Karpas-422 (cell line): ENCODE data around the gene C12orf76. TPM values are rescaled to one million over a fixed set of nuclear protein-coding genes. Genes with fewer than 3 reads are reported as not detected.

Experiments
- DNase-seq: peaks from one replicate; pipeline ENCODE4 v3.0.0-alpha.2; 2015
- H2AFZ ChIP-seq: fragments of 200-600 bp; sonication (generic); 2 replicates; pipeline ENCODE4 v1.6.1; 2014; ENCODE audit warnings: antibody characterized with exemption, low read length, mixed read lengths
- H3K27ac ChIP-seq: fragments of 200-600 bp; sonication (generic); 2 replicates; pipeline ENCODE4 v1.5.1; 2014; ENCODE audit warnings: mild to moderate bottlenecking, low read length, moderate library complexity
- H3K27me3 ChIP-seq: fragments of 200-600 bp; sonication (generic); 2 replicates; pipeline ENCODE4 v1.6.1; 2014; ENCODE audit warnings: low read length, mixed read lengths
- H3K36me3 ChIP-seq: fragments of 200-600 bp; sonication (generic); 2 replicates; pipeline ENCODE4 v1.6.1; 2014; ENCODE audit warnings: low read length, mixed read lengths; ENCODE audit not compliant: insufficient read depth
- H3K4me1 ChIP-seq: fragments of 200-600 bp; sonication (generic); 2 replicates; pipeline ENCODE4 v1.6.1; 2014; ENCODE audit warnings: mild to moderate bottlenecking, low read length, mixed read lengths
- H3K4me2 ChIP-seq: fragments of 200-600 bp; sonication (generic); 2 replicates; pipeline ENCODE4 v1.6.1; 2014; ENCODE audit warnings: low read length, low read depth, mild to moderate bottlenecking; ENCODE audit not compliant: poor library complexity, severe bottlenecking
- H3K4me3 ChIP-seq: fragments of 200-600 bp; sonication (generic); 2 replicates; pipeline ENCODE4 v1.5.1; 2014; ENCODE audit warnings: mild to moderate bottlenecking, antibody characterized with exemption, low read length, mixed read lengths
- H3K79me2 ChIP-seq: fragments of 200-600 bp; sonication (generic); 2 replicates; pipeline ENCODE4 v1.6.1; 2014; ENCODE audit warnings: mild to moderate bottlenecking, low read length, mixed read lengths
- H3K9ac ChIP-seq: fragments of 200-600 bp; sonication (generic); 2 replicates; pipeline ENCODE4 v1.6.0; 2014; ENCODE audit warnings: low read length
- H3K9me2 ChIP-seq: fragments of 200-600 bp; sonication (generic), shearing (Covaris generic); replicated peaks from 2 replicates; pipeline ENCODE4 v1.6.0; 2014; ENCODE audit warnings: mild to moderate bottlenecking, low read length, moderate library complexity; ENCODE audit not compliant: insufficient read depth
- H3K9me3 ChIP-seq: fragments of 300-700, 200-600 bp; sonication (generic); 2 replicates; pipeline ENCODE4 v1.6.1; 2014; ENCODE audit warnings: low read length, mixed read lengths
- H4K20me1 ChIP-seq: fragments of 200-600 bp; sonication (generic); 2 replicates; pipeline ENCODE4 v1.6.1; 2014; ENCODE audit warnings: mild to moderate bottlenecking, antibody characterized with exemption, low read length, low read depth; ENCODE audit not compliant: insufficient read depth
- small RNA-seq: library from RNA; depleted of rRNA; stranded (forward); fragments of <200 nt; gene quantifications from one replicate; pipeline ENCODE3, GENCODE V24; 2014
- total RNA-seq: library from RNA; depleted of rRNA; stranded (reverse); fragments of >200 nt; shearing (Covaris generic); gene quantifications from 2 replicates; pipeline ENCODE4 v1.2.3, GENCODE V29; 2014; ENCODE audit warnings: low replicate concordance; rRNA removed

C12orf76 gene
- total RNA-seq, 1 experiment from 2014 or later, result 24.6 TPM

DNA sequence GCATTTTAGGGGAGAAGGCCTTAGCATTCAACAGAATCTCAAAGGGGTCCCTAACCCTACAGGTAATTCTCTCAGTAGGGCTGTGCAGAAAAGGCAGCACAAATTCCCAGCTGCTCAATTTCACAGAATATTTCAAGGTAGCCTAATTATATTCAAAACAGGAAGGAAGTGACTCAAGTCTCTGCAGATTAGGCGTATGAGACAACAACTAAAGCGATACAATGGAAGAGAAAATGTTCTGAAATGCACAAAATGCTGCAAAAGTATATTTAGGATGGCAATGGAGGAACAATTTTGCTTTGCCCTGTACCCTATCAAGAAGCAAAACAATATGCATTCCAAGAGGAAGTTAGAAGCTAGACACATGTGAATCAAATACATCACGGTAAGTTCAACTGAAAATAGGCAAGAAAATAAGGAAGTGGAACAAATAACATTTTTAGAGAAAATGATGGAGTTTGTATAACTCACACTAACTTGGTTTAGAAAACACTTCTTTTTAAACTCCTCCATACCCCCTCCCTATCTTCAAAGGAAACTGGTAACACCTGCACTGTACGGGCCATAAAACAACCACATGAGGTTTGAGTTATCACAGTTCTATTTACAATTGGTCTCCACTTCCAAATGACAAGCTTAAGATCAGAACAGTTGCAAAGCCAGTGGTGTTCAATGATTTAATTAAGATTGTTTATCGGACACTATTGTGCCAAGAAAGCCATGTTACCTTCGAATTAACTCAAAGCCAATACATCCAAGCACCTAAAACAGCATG lies 53.7 kb downstream of the C12orf76 start:
- Histone ChIP-seq H3K27me3 (no peaks in the 10 kb centered on the region), H3K4me1 (peaks cover 39% of the 10 kb centered on the region), H3K4me3 (peak overlapping the region; percentile 82), H3K9me2 (no peaks in the 10 kb centered on the region), H3K36me3 (peaks cover 23% of the 10 kb centered on the region; the same call in 1 of the 2 replicates), H3K9me3 (no peaks in the 10 kb centered on the region), H3K4me2 (peak overlapping the region; percentile 88), H3K79me2 (peaks cover 75% of the 10 kb centered on the region), H4K20me1 (no peaks in the 10 kb centered on the region), H3K27ac (peak overlapping the region; percentile 84), H2AFZ (no peak overlapping the region), H3K9ac (peak overlapping the region; percentile 96)
- peak; percentile 66 for DNase-seq

DNA sequence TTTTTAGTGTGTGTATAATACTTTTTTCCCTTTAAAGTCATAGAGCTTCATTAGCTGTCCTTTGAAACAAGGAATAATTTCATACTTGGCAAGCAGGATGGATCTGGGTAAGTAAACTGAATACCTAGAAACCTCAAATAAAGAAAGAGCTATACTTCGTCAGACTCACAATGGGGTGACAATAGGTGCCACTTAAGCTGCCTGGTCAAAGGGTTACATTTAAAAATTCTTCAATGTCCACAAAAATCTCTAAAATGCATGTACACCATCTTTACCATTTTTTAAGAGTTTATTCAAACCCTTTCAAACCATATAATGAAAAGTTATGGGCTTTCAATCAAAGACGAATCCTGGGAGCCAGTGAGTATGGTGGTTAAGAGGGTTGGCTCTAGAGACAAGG lies 55.2 kb downstream of the C12orf76 start:
- Histone ChIP-seq H3K9ac (0 out of 2 replicates have a peak overlapping the region, but pooled peaks have one; percentile 2), H3K27me3 (no peaks in the 10 kb centered on the region), H3K79me2 (peaks cover 78% of the 10 kb centered on the region), H3K36me3 (peaks cover 29% of the 10 kb centered on the region; the same call in 1 of the 2 replicates), H3K9me3 (no peaks in the 10 kb centered on the region), H2AFZ (no peak overlapping the region), H4K20me1 (no peaks in the 10 kb centered on the region), H3K27ac (peak overlapping the region; percentile 84), H3K4me2 (peak overlapping the region; percentile 88), H3K4me1 (peaks cover 32% of the 10 kb centered on the region), H3K4me3 (peak overlapping the region; percentile 82; the same call in 1 of the 2 replicates), H3K9me2 (no peaks in the 10 kb centered on the region)
- DNase-seq, result no peak

DNA sequence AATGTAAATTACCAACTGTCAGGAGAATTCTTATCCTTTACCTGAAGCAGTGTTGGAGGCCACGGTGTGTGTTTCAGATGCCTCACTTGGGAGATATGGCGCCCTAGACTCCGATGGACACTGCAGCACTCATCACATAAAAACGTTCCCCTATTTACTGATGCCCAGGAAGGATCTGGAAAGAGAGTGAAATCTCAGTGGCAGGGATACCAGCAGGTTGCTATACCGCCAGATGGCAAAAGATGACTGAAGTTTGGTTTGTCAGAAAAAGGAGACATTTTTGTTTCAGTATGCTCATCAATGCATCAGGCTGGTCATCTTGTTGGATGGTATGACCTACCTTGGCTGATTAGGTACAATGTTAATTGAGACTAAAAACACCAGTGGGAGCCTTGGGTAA lies 56.7 kb downstream of the C12orf76 start:
- Histone ChIP-seq H3K79me2 (peaks cover 81% of the 10 kb centered on the region), H3K9me2 (no peaks in the 10 kb centered on the region), H3K36me3 (peaks cover 36% of the 10 kb centered on the region; the same call in 1 of the 2 replicates)

More for the DNA sequence above, 56.7 kb downstream of the C12orf76 start:
- Histone ChIP-seq H4K20me1 (no peaks in the 10 kb centered on the region), H3K4me1 (peaks cover 22% of the 10 kb centered on the region), H3K4me2 (no peak overlapping the region), H3K27ac (no peak overlapping the region), H3K4me3 (no peak overlapping the region), H3K9me3 (no peaks in the 10 kb centered on the region), H2AFZ (no peak overlapping the region), H3K9ac (no peak overlapping the region), H3K27me3 (no peaks in the 10 kb centered on the region)
- DNase-seq, result no peak

Small RNA genes within 50 kb of the gene (small RNA-seq; reads per million reads assigned to genes)
- gene AC007546.2, result not detected

Other genes with a start within 250 kb of the C12orf76 start
- gene TRPV4, start 215.1 kb downstream of the C12orf76 start, total RNA-seq, result not detected in 2 replicates
- gene GLTP, start 168.0 kb downstream of the C12orf76 start, total RNA-seq, result 26.5 and 29.5 TPM in 2 replicates
- gene TCHP, start 148.2 kb downstream of the C12orf76 start, total RNA-seq, result 11.8 and 17.0 TPM in 2 replicates
- gene GIT2, start 52.2 kb downstream of the C12orf76 start, total RNA-seq, result 76.3 and 81.9 TPM in 2 replicates
- 277 and 337 TPM in 2 replicates for gene ANKRD13A, start 49.1 kb downstream of the C12orf76 start, total RNA-seq
- 9.4 and 9.9 TPM in 2 replicates for gene IFT81, start 75.8 kb upstream of the C12orf76 start, total RNA-seq
- 70.0 and 88.5 TPM in 2 replicates for gene ATP2A2, start 232.7 kb upstream of the C12orf76 start, total RNA-seq